Upper lobe of right lung (tissue), 1 donor: ENCODE data around the gene WDR59. TPM values are rescaled to one million over a fixed set of nuclear protein-coding genes. Genes with fewer than 3 reads are reported as not detected.
A peak's percentile ranks its signal among the peaks of the same experiment; 100 is the strongest.
"Not testable (repeated sequence)": the region's sequence is repeated elsewhere in the genome, so short reads cannot be mapped to it uniquely, and the experiment has no call there.

Experiments used
- ATAC-seq: fragments of 200-7000 bp; cut with Tn5 transposase; one replicate; pipeline ENCODE4 v1.9.1; 2020; ENCODE audit warnings: mild to moderate bottlenecking, moderate library complexity
- DNase-seq: peaks from one replicate; pipeline ENCODE4 v3.0.0-alpha.2; 2020
- H3K27ac ChIP-seq: fragments of 200-600 bp; one replicate; pipeline ENCODE4 v1.8.0; 2022
- H3K27me3 ChIP-seq: fragments of 200-600 bp; one replicate; pipeline ENCODE4 v1.8.0; 2022; ENCODE audit warnings: mild to moderate bottlenecking
- H3K36me3 ChIP-seq: fragments of 200-600 bp; one replicate; pipeline ENCODE4 v1.8.0; 2022
- H3K4me1 ChIP-seq: fragments of 200-600 bp; one replicate; pipeline ENCODE4 v1.8.0; 2022
- H3K4me3 ChIP-seq: fragments of 200-600 bp; one replicate; pipeline ENCODE4 v1.8.0; 2022; ENCODE audit warnings: mild to moderate bottlenecking
- H3K9me3 ChIP-seq: fragments of 200-600 bp; one replicate; pipeline ENCODE4 v1.8.0; 2022
- intact Hi-C: fragments of 100-400 bp; cut with DNase I; formaldehyde crosslinking; loops from one replicate; pipeline ENCODE4 v1.11.0; 2022
- total RNA-seq: library from RNA; stranded (reverse); fragmentation: NEBNext Ultra II Directional; extraction: Animal tissue kit (Norgen Biotek cat#: 25700); gene quantifications from one replicate; pipeline ENCODE4 v1.2.1, GENCODE V29; 2021
- TF ChIP-seq, protein P1 (sequence below): fragments of 200-600 bp; IDR thresholded peaks from one replicate; pipeline ENCODE4 v1.8.0; 2022; ENCODE audit warnings: antibody characterized with exemption
- donor health status: DM: no; HTN: yes; CAD: no; lungs with severe emphysema.

The WDR59 gene
- total RNA-seq, 1 donor from 2014 or later = 51.6 TPM

DNA sequence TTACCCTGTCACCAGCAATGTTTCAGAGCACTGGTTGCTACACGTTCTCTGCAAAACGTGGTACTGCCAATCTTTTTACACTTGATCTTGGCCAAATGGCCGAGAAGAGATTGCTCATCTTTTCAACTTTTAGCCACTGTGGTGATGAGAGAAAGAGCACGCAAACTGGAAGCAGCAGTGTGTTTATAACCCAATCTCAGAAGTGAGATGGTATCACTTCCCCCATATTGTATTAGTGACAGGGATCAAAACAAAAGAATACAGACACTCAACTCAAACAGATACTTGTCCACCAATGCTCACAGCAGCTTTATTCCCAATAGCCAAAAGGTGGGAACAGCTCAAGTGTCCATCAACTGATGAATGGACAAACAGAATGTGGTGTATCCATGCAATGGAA lies 138.2 kb downstream of the WDR59 start:
- intact Hi-C loops = no loop called here
- H3K36me3 ChIP-seq = no peaks in the 10 kb centered on the region
- DNase-seq = no peak

DNA sequence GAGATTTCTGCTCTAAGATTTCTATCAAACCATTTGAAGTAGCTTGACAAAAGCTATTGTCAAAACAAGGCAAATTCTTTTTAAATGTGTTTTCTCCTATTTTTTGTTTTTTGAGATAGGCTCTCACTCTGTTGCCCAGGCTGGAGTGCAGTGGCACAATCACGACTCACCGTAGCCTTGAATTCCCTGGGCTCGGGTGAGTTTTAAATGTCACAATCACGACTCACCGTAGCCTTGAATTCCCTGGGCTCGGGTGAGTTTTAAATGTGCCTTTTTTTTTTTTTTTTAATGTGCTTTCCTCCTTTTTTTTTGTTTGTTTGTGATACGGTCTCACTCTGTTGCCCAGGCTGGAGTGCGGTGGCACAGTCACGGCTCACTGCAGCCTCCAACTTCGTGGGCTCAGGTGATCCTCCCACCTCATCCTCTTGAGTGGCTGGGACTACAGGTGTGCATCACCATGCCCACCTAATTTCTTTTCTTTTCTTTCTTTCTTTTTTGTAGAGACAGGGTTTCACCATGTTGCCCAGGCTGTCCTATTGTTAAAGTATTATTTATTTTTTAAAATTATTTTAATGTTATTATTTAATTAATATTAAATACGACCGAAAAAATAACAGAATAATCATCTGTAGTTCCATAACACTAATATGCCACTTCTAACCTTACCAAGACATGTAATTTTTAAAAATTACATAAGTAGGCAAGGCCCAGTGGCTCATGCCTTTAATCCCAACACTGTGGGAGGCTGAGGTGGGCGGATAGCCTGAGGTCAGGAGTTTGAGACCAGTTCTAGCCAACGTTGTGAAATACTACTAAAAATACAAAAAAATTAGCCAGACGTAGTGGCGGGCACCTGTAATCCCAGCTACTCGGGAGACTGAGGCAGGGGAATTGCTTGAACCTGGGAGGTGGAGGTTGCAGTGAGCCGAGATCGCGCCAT lies 140.6 kb downstream of the WDR59 start:
- H3K4me3 ChIP-seq = no peak overlapping the region
- ATAC-seq (no peak), DNase-seq (no peak)
- no peaks in the 10 kb centered on the region for H3K4me1 ChIP-seq
- no peaks in the 10 kb centered on the region for H3K27me3 ChIP-seq
- TF ChIP-seq, protein P1, sequence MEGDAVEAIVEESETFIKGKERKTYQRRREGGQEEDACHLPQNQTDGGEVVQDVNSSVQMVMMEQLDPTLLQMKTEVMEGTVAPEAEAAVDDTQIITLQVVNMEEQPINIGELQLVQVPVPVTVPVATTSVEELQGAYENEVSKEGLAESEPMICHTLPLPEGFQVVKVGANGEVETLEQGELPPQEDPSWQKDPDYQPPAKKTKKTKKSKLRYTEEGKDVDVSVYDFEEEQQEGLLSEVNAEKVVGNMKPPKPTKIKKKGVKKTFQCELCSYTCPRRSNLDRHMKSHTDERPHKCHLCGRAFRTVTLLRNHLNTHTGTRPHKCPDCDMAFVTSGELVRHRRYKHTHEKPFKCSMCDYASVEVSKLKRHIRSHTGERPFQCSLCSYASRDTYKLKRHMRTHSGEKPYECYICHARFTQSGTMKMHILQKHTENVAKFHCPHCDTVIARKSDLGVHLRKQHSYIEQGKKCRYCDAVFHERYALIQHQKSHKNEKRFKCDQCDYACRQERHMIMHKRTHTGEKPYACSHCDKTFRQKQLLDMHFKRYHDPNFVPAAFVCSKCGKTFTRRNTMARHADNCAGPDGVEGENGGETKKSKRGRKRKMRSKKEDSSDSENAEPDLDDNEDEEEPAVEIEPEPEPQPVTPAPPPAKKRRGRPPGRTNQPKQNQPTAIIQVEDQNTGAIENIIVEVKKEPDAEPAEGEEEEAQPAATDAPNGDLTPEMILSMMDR = no peak
- no peaks in the 10 kb centered on the region for H3K9me3 ChIP-seq
- intact Hi-C loops = no loop called here
- no peaks in the 10 kb centered on the region for H3K36me3 ChIP-seq
- no peak overlapping the region for H3K27ac ChIP-seq

More for the DNA sequence above, 138.2 kb downstream of the WDR59 start:
- no peak overlapping the region for H3K27ac ChIP-seq
- H3K4me3 ChIP-seq = no peak overlapping the region
- ATAC-seq = no peak
- no peaks in the 10 kb centered on the region for H3K27me3 ChIP-seq
- H3K4me1 ChIP-seq = no peaks in the 10 kb centered on the region
- H3K9me3 ChIP-seq = no peaks in the 10 kb centered on the region
- TF ChIP-seq, protein P1 = no peak

DNA sequence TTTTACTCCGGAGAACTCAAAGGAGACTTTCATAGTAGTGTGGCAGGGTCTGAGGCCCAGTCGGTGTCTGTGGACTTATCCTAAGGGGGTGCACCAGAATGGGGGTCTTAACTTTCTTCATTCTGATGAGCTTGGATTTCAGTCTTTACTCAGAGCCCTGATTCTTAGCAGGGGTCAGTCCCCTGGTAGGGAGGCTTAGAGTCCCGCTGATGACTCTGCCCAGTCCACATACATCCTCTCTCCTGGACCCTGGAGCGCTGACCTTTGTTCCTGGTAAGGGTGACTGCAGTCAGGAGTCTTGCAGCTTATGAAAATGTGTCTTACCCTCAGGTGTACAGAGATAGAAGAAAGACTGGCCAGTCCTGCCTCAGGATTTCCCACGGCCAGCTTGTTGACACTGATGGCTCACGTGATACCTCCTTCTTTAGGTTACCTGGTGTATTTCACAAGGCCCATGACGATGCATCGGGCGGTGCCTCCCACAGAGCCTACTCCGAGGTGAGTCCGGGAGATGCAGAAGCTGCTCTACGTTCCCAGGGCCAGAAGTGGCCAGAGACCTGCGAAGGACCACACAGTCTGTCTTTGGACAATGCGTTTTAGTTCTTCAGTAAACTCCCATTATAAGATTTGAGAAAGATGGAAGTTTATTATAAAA lies 141.4 kb downstream of the WDR59 start:
- H3K4me3 ChIP-seq, H3K27ac ChIP-seq, H3K9me3 ChIP-seq, H3K36me3 ChIP-seq, H3K27me3 ChIP-seq, intact Hi-C loops, H3K4me1 ChIP-seq, DNase-seq: not testable (repeated sequence)
- peak; percentile 28 for ATAC-seq

DNA sequence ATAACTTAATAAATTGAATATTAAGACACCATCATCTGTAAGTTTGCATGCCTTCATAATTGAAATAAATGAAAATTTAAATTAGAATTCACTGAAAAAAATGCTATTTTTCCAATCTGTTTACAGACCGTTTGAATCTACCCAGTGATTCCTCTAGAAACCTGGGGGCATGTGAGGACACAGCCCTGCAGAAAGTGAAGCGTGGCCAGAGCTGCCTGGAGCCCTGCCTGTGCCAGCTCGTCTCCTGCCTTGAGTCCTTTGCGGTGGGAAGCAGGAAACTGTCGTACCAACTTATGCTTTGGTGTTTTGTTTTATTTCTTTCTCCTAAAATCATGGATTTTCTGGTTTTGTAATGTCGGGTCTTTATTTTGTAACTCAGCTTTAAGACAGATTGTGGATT lies 142.5 kb downstream of the WDR59 start:
- intact Hi-C loops = no loop called here
- Histone ChIP-seq H3K9me3 (no peaks in the 10 kb centered on the region), H3K27me3 (no peaks in the 10 kb centered on the region), H3K27ac (no peak overlapping the region), H3K4me3 (no peak overlapping the region), H3K36me3 (no peaks in the 10 kb centered on the region), H3K4me1 (no peaks in the 10 kb centered on the region)
- TF ChIP-seq, protein P1 = no peak
- DNase-seq (no peak), ATAC-seq (no peak)

DNA sequence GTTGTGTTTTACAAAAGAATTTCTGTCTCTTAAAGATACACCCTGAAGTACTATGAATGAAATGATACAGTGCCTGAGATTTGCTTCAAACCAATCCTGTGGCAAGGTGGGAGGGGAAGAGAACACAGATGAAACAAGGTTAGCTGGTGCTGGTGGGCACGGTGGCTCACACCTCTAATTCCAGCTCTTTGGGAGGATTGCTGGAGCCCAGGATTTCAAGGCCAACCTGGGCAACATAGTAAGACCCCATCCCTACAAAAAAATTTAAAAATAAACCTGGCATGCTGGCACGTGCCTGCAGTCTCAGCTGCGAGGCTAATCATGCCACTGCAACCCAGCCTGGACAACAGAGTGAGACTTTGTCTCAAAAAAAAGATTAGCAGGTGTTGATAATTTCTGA lies 143.0 kb downstream of the WDR59 start:
- Histone ChIP-seq H3K4me1 (no peaks in the 10 kb centered on the region), H3K27me3 (no peaks in the 10 kb centered on the region), H3K9me3 (no peaks in the 10 kb centered on the region), H3K4me3 (no peak overlapping the region), H3K36me3 (no peaks in the 10 kb centered on the region), H3K27ac (no peak overlapping the region)
- DNase-seq (no peak), ATAC-seq (no peak)
- TF ChIP-seq, protein P1 = no peak
- intact Hi-C loops = no loop called here

DNA sequence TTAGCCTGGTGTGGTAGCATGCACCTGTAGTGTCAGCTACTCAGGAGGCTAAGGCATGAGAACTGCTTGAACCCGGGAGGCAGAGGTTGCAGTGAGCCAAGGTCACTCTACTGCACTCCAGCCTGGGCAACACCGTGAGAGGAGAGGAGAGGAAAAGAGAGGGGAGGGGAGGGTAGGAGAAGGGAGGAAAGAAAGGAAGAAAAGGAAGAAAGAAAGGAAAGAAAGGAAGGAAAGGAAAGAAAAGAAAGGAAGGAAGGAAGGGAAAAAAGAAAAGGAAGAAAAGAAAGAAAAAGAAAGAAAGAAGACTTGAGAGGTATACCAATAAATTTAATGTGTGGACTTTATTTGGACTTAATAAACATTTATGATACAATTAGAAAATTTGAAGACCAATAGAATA lies 143.5 kb downstream of the WDR59 start:
- Histone ChIP-seq H3K27me3 (no peaks in the 10 kb centered on the region), H3K4me1 (no peaks in the 10 kb centered on the region), H3K36me3 (no peaks in the 10 kb centered on the region), H3K9me3 (no peaks in the 10 kb centered on the region), H3K27ac (no peak overlapping the region), H3K4me3 (no peak overlapping the region)
- TF ChIP-seq, protein P1 = no peak
- no peak for ATAC-seq
- intact Hi-C loops = no loop called here
- DNase-seq = no peak
